Lung (tissue), 12 donors: ENCODE results near the gene NARS2. TPM values are rescaled to one million over a fixed set of nuclear protein-coding genes. Genes with fewer than 3 reads are reported as not detected.

Experiments used
- ATAC-seq: fragments of 200-7000 bp; cut with Tn5 transposase; one replicate; pipeline ENCODE4 v1.9.1; 2020; ENCODE audit warnings: moderate number of reproducible peaks; ENCODE audit not compliant: insufficient read depth, low FRiP score
- DNase-seq, 3 donors: peaks; one replicate each; pipeline ENCODE4 v3.0.0-alpha.2; 2013 to 2017
- H3K27ac ChIP-seq, 2 donors: one replicate each; pipeline ENCODE4 v1.5.1; 2013; ENCODE audit warnings: mild to moderate bottlenecking in 2 of 2, moderate library complexity in 2 of 2, control low read depth in 1 of 2, inconsistent platforms in 1 of 2, low read depth in 1 of 2, low read length in 1 of 2
- H3K27me3 ChIP-seq, 3 donors: one replicate each; pipeline ENCODE4 v1.5.1; 2013; ENCODE audit warnings: low read length in 2 of 3; ENCODE audit not compliant: control insufficient read depth in 3 of 3, insufficient read depth in 3 of 3
- H3K36me3 ChIP-seq, 4 donors: one replicate each; pipeline ENCODE4 v1.5.1; 2013; ENCODE audit warnings: low read length in 4 of 4, mild to moderate bottlenecking in 1 of 4, moderate library complexity in 1 of 4; ENCODE audit not compliant: control insufficient read depth in 4 of 4, insufficient read depth in 4 of 4
- H3K4me1 ChIP-seq, 5 donors: one replicate each; pipeline ENCODE4 v1.5.1; 2013; ENCODE audit warnings: low read length in 5 of 5, mild to moderate bottlenecking in 2 of 5, moderate library complexity in 1 of 5; ENCODE audit not compliant: control insufficient read depth in 5 of 5, insufficient read depth in 5 of 5
- H3K4me3 ChIP-seq: one replicate; pipeline ENCODE4 v1.5.1; 2013; ENCODE audit warnings: mild to moderate bottlenecking, control low read depth, moderate library complexity
- H3K9ac ChIP-seq, 2 donors: one replicate each; pipeline ENCODE4 v1.5.1; 2013; ENCODE audit warnings: low read length in 2 of 2, control low read depth in 1 of 2; ENCODE audit not compliant: insufficient read depth in 1 of 2
- H3K9me3 ChIP-seq, 4 donors: one replicate each; pipeline ENCODE4 v1.5.1; 2013; ENCODE audit warnings: low read length in 3 of 4, mild to moderate bottlenecking in 1 of 4, moderate library complexity in 1 of 4; ENCODE audit not compliant: control insufficient read depth in 4 of 4, insufficient read depth in 3 of 4
- CTCF ChIP-seq: IDR thresholded peaks from 2 replicates; pipeline ENCODE4 v1.5.1; 2012; ENCODE audit warnings: mild to moderate bottlenecking; ENCODE audit errors: control extremely low read depth, extremely low read depth
- WGBS, 2 donors: extraction: QIAGEN DNeasy Blood & Tissue Kit; methylation state at CpG; one replicate each; pipeline ENCODE4 v1.1.7; 2013; 5-methylcytosine and 5-hydroxymethylcytosine counted together
- polyA plus RNA-seq, 2 donors: library from polyadenylated mRNA; stranded (reverse); fragments of 200-250 nt; gene quantifications; one replicate each; pipeline ENCODE4 v1.2.1, GENCODE V29; 2013
- total RNA-seq, 2 donors: library from RNA; depleted of rRNA in 1 of 2; stranded (reverse); fragments of >200 nt in 1 of 2; gene quantifications; one replicate each; pipeline ENCODE4 v1.2.1, GENCODE V29; 2014 to 2021
- donor health status: control.
- donor health status: control.
- donor health status: Bipolar disorder and iron deficiency.
- donor health status: healthy.
- donor health status: DM: yes; HTN: yes; CAD: no.

Gene NARS2
- total and polyA plus RNA-seq, 4 donors: 12.0 to 33.8 (median 19.8) TPM

- H3K27me3 ChIP-seq: no peaks in the 10 kb centered on the region
- H3K4me1 ChIP-seq: peaks cover 0 to 17% (median 4%) of the 10 kb centered on the region in 5 donors
- H3K36me3 ChIP-seq: peaks cover 0 to 4% (median 0%) of the 10 kb centered on the region in 4 donors
- DNase-seq (peak in 2 of 3 donors; percentile 49 to 55), ATAC-seq (no peak)
- no peak overlapping the region for H3K9ac ChIP-seq
- H3K27ac ChIP-seq: no peak overlapping the region
- WGBS, 2 donors: 34 to 71% methylated on average over 2 of the region's 2 CpGs
- no peaks in the 10 kb centered on the region for H3K9me3 ChIP-seq
- no peak for TF ChIP-seq CTCF
- no peak overlapping the region for H3K4me3 ChIP-seq
Observed at GRCh38 chr11:78542007-78542406, 32.7 kb downstream of the NARS2 start.

GRCh38 chr11:78541537-78541936 is 33.1 kb downstream of the NARS2 start:
- H3K4me3 ChIP-seq: no peak overlapping the region
- ATAC-seq (no peak), DNase-seq (no peak)
- no peak for TF ChIP-seq CTCF
- H3K27ac ChIP-seq: no peak overlapping the region
- peaks cover 0 to 4% (median 0%) of the 10 kb centered on the region in 4 donors for H3K36me3 ChIP-seq
- WGBS, 2 donors: 67 to 77% methylated on average over 3 of the region's 3 CpGs
- peaks cover 0 to 17% (median 4%) of the 10 kb centered on the region in 5 donors for H3K4me1 ChIP-seq
- no peaks in the 10 kb centered on the region for H3K9me3 ChIP-seq
- H3K9ac ChIP-seq: no peak overlapping the region
- no peaks in the 10 kb centered on the region for H3K27me3 ChIP-seq

- Histone ChIP-seq H3K27ac (no peak overlapping the region), H3K4me3 (no peak overlapping the region), H3K27me3 (no peaks in the 10 kb centered on the region), H3K4me1 (peaks cover 0 to 17% (median 4%) of the 10 kb centered on the region in 5 donors), H3K9ac (no peak overlapping the region), H3K9me3 (no peaks in the 10 kb centered on the region), H3K36me3 (peaks cover 0 to 4% (median 0%) of the 10 kb centered on the region in 4 donors)
- ATAC-seq (no peak), DNase-seq (no peak)
- WGBS, 2 donors: 69 to 81% methylated on average over 2 of the region's 2 CpGs
- no peak for TF ChIP-seq CTCF
Observed at GRCh38 chr11:78540256-78540655, 34.4 kb downstream of the NARS2 start.

GRCh38 chr11:78539506-78539905 is 35.2 kb downstream of the NARS2 start:
- ATAC-seq (no peak), DNase-seq (peak; percentile 21 to 80 (median 69))
- Histone ChIP-seq H3K9ac (no peak overlapping the region), H3K4me3 (no peak overlapping the region), H3K4me1 (peaks cover 0 to 17% (median 4%) of the 10 kb centered on the region in 5 donors), H3K36me3 (peaks cover 0 to 4% (median 0%) of the 10 kb centered on the region in 4 donors), H3K27ac (no peak overlapping the region), H3K9me3 (no peaks in the 10 kb centered on the region), H3K27me3 (no peaks in the 10 kb centered on the region)
- WGBS, 2 donors: 41 to 72% methylated on average over 3 of the region's 3 CpGs
- TF ChIP-seq CTCF: no peak
